ENCODE data around the gene TTC7B.

- TF ChIP-seq CTCF (IDR thresholded peaks at IDR 0.05): no peak
- no peak for TF ChIP-seq POLR2A (IDR thresholded peaks at IDR 0.05)
These were observed 137.3 kb downstream of the TTC7B start for GRCh38 chr14:90678846-90679362.

Data from adrenal gland (tissue), 5 donors.